Measurements from ENCODE around the gene TMEM229B. TPM values are rescaled to one million over a fixed set of nuclear protein-coding genes. Genes with fewer than 3 reads are reported as not detected.

TMEM229B gene
- total RNA-seq, 2 donors from 2014 or later: 6.9 to 11.3 TPM

GRCh38 chr14:67473290-67474082, 15.0 kb downstream of the TMEM229B start:
- intact Hi-C loops (cut with DNase I): no loop called here

GRCh38 chr14:67472726-67473125, 15.8 kb downstream of the TMEM229B start:
- H3K4me1 ChIP-seq: no peaks in the 10 kb centered on the region
- no peak overlapping the region for H3K9ac ChIP-seq (ENCODE audit: low read depth in 2 of 2, low read length in 2 of 2)
- no peak overlapping the region for H3K27ac ChIP-seq
- no peak overlapping the region for H3K4me3 ChIP-seq
- TF ChIP-seq CTCF (IDR thresholded peaks at IDR 0.05): no peak
- H3K9me3 ChIP-seq: no peaks in the 10 kb centered on the region
- no peaks in the 10 kb centered on the region for H3K36me3 ChIP-seq
- intact Hi-C loops (cut with DNase I): no loop called here
- no peak for DNase-seq
- H3K27me3 ChIP-seq: no peaks in the 10 kb centered on the region

More at GRCh38 chr14:67473290-67474082, 15.0 kb downstream of the TMEM229B start:
- H3K4me3 ChIP-seq: no peak overlapping the region
- DNase-seq: no peak
- H3K36me3 ChIP-seq: no peaks in the 10 kb centered on the region
- H3K9ac ChIP-seq (ENCODE audit: low read depth in 2 of 2, low read length in 2 of 2): no peak overlapping the region
- no peaks in the 10 kb centered on the region for H3K9me3 ChIP-seq
- no peaks in the 10 kb centered on the region for H3K27me3 ChIP-seq
- TF ChIP-seq CTCF (IDR thresholded peaks at IDR 0.05): no peak
- no peak overlapping the region for H3K27ac ChIP-seq
- H3K4me1 ChIP-seq: no peaks in the 10 kb centered on the region

- Histone ChIP-seq H3K9me3 (no peaks in the 10 kb centered on the region), H3K4me3 (no peak overlapping the region), H3K9ac (ENCODE audit: low read depth in 2 of 2, low read length in 2 of 2) (no peak overlapping the region), H3K36me3 (no peaks in the 10 kb centered on the region), H3K4me1 (no peaks in the 10 kb centered on the region), H3K27ac (no peak overlapping the region), H3K27me3 (no peaks in the 10 kb centered on the region)
- intact Hi-C loops (cut with DNase I): no loop called here
- DNase-seq: peak; percentile 41
- no peak for TF ChIP-seq CTCF (IDR thresholded peaks at IDR 0.05)
Observed at GRCh38 chr14:67469954-67470353, 18.6 kb downstream of the TMEM229B start.

GRCh38 chr14:67468378-67468730, 20.2 kb downstream of the TMEM229B start:
- Histone ChIP-seq H3K27me3 (no peaks in the 10 kb centered on the region), H3K27ac (no peak overlapping the region), H3K4me3 (no peak overlapping the region), H3K4me1 (no peaks in the 10 kb centered on the region), H3K9me3 (no peaks in the 10 kb centered on the region), H3K9ac (ENCODE audit: low read depth in 2 of 2, low read length in 2 of 2) (no peak overlapping the region), H3K36me3 (no peaks in the 10 kb centered on the region)
- TF ChIP-seq CTCF (IDR thresholded peaks at IDR 0.05): no peak
- intact Hi-C loops (cut with DNase I): no loop called here
- DNase-seq: peak; percentile 62

GRCh38 chr14:67467134-67467533, 21.4 kb downstream of the TMEM229B start:
- no peaks in the 10 kb centered on the region for H3K4me1 ChIP-seq
- no peaks in the 10 kb centered on the region for H3K27me3 ChIP-seq
- H3K9me3 ChIP-seq: no peaks in the 10 kb centered on the region
- DNase-seq: no peak
- intact Hi-C loops (cut with DNase I): no loop called here
- H3K36me3 ChIP-seq: no peaks in the 10 kb centered on the region
- TF ChIP-seq CTCF (IDR thresholded peaks at IDR 0.05): no peak
- H3K27ac ChIP-seq: no peak overlapping the region
- H3K4me3 ChIP-seq: no peak overlapping the region
- H3K9ac ChIP-seq (ENCODE audit: low read depth in 2 of 2, low read length in 2 of 2): no peak overlapping the region

Measured in colonic mucosa (tissue), 4 donors.